ENCODE data around the gene IRAK1.

GRCh38 chrX:154036513-154036912, 16.8 kb upstream of the IRAK1 start:
- TF ChIP-seq CTCF (optimal IDR thresholded peaks at IDR 0.05 in 1 of 3, IDR thresholded peaks at IDR 0.05 in 1 of 3, conservative IDR thresholded peaks at IDR 0.05 in 1 of 3; ENCODE audit: extremely low read depth in 1 of 3, insufficient read depth in 2 of 3, low read length in 3 of 3): no peak
- TF ChIP-seq EZH2 (IDR thresholded peaks at IDR 0.05; ENCODE audit: low read length): no peak

All from keratinocyte (primary cell).